CMK (cell line): ENCODE data around the gene SLC6A13.
"Not testable (repeated sequence)": the region's sequence is repeated elsewhere in the genome, so short reads cannot be mapped to it uniquely, and the experiment has no call there.

ENCODE experiments used
- DNase-seq: peaks from one replicate; pipeline ENCODE4 v3.0.0-alpha.2; 2010; ENCODE audit warnings: low read depth

SLC6A13 gene

DNA sequence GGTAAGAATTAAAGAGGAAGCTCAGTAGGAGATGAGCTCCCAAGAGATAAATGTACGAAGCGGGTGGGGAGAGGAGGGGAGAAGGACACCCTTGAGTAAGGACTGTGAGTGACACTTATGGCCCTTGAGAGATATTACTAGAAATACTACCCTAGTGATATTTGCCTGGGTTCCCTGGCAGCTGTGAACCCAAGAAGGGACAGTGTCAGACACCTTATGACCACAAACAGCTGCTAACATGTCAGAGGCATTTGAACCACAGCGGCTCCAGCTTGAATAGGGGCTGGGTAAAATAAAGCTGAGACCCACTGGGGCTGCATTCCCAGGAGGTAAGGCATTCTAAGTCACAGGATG, 29.0 kb downstream of the SLC6A13 start:
- no peak for DNase-seq

DNA sequence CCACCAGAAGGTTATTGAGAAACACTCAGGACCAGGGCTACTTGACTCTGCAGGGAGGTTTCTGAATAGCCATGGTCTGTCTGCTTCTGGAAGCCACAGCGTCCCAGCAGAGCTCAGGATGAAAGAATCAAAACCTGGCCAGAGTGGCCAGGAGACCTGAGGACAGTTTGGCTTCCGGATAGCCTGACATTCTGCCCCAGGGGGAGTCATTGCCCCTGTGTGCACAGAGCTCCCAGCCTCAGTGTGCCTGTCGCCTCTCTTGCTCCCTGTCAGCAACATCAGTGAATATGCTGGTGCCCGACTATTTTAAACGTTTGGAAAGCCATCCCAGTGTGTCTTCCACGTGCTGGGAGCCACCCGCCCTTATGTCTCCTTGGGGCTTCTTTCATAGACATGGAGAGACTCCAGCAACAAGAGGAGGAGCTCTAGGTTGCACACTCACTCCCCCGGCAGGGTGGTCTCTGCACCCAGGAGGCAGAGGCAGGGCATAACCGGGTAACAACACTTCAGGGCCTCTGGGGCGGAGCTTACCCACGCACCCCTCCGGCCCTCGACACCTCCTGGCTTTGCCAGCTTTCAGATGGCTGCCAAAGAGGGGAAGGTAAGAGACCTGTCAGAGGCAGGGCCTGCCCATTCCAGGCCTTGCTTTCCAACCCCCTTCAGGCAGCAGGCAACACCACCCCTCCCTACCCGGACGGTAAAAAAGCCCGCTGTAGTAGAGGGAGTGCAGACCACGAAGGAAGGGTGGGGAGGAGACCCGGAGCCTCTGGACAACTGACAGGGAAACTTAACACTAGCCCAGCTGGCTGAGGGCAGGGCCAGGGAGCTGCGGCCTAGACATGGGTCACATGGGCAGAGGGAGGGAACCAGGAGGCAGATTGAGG, 29.7 kb downstream of the SLC6A13 start:
- DNase-seq, result peak; percentile 36

GRCh38 chr12:230925-231671, 31.5 kb downstream of the SLC6A13 start:
- DNase-seq, result no peak

- no peak for DNase-seq
Observed at GRCh38 chr12:229441-230191, 33.0 kb downstream of the SLC6A13 start.

DNA sequence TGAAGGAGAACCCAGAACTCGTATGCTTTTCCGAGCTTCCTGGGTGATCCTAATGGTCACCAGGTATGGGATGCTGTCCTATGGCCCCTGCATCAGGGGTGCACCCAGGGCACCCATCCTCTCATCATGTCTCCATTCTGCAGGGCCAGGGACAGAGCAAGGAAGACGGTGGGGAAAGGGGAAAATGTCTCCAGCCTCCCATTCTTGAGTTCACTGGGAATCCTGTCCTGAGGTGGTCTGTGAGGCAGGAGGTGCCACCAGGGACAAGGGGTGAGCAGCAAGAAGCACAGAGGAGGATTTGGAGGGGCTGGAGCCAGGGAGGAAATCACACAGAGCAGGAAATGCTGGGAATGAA, 33.8 kb downstream of the SLC6A13 start:
- no peak for DNase-seq

DNA sequence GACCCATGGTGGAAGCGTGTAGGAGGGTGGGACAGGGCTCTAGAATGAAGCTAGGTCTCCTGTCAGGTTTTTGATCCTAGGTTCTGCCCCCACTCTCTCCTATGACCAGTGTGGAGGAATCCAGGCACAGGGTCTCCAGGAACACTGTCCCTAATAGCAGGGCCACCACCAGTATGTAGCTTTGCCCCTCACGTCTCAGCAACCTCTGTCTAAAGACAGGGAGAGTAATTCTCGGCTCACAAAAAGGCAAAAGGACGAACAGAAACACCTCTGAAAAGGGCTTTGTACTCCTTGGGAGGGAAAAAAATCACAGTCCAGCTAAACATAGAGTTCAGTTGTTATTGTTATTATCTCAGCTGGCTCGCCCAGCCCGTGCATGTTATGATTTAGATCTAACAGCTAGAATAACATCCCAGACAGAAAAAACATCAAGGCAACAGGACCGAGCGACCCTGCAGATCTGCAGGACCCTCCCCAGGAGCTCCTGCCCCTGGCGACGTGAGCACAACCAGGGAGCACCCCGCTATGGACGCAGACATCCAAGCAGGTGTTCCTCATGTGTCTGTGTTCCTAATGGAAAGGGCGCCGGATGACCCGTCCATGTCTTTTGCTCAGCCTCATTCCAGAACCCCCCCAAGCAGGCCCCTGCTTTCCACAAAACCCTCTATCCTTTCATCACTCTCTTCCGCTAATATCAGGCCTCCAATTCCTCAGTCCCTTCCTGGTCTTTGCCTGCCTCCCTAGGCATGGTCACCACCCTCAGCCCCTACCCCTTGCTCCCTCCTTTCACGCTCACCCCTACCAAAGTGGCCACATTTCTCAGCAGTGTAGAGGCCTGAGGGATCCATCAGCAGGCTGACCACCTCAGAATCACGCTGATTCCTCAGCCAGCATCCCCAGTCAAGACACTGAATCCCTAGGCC, 34.5 kb downstream of the SLC6A13 start:
- DNase-seq, result no peak

DNA sequence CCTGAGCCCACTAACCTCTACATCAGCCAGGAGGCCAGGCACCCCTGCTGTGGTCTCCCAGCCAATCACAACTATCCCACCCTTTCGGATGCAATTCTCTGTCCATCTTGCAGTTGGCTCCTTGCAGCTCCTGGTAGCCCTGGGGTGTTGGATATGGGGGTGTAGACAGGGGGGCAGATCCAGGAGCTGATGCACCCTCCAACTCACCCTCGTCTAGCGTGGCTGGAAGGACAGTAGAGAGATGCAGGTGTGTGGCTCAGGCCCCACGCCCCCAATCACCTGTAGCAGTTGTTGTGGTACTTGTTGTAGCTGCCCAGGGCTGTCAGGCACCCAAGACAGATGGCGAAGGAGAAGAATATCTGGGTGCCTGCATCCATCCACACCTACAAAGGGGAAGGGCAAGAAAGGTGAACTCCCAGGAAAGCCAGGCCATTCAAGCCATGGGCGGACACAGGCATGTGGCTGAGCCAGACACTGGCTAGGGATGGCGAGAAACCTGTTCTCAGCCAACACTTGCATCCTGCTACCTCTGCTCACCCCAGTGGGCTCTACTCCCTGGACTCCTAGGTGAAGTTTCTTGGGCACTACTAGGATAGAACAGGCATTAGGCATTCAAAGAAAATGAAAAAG, 35.2 kb downstream of the SLC6A13 start:
- DNase-seq, result no peak

- no peak for DNase-seq
Observed at GRCh38 chr12:226401-226800, 36.2 kb downstream of the SLC6A13 start.

GRCh38 chr12:225012-225411, 37.6 kb downstream of the SLC6A13 start:
- no peak for DNase-seq

DNA sequence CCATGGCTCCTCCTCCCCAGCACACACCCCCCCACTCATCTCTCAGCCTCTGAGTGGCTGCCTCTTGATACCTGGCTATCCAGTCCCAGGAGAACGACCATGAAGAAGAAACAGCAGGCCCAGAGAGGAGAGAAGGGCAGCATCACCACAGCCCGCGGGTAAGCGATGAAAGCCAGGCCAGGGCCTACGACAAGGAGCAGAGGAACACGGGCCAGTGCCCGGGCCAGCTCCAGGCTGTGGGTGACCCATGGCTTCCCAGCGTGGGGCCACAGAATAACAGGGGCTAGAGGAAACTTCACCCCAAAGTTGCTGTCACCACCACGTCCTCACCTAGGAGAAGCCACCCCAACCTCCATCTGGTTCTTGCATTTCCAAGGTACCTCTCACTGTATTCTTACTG, 38.3 kb downstream of the SLC6A13 start:
- no peak for DNase-seq

DNA sequence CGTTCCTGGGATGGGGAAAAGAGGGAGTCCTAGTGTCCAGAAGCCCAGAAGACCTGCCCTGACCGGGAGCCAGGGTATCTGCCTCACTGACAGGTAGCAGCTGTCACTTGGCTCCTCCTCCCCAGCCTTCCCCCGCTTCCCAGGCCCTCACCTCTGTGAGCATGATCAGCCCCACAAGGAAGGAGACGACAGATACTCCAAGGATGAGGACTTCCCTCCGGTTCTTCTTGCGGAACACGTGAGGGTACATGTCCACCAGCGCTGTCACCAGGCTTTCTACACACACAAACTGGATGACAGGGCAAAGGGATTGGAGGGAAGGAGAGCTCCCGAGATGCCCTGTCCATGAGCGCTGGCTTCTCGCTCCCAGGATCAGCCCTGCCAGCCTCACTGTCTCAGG, 38.8 kb downstream of the SLC6A13 start:
- no peak for DNase-seq

DNA sequence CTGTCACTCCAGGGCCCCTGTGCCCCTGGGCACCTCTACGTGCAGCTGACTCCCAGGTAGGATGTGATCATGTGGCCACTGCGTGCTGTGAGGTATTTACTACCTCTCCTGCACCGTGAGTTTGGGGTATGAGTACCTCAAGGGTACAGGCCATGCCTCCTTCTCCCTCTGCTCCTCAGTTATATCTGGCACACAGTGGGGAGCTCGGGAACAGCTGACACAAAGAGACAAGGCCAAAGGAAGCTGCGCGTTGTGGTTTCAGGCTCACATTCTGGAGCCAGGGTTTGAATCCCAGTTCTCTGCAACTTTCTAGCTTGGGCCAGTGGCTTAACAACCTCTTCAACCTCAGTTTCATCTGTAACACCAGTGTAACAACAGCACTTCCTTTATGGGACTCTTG, 40.9 kb downstream of the SLC6A13 start:
- DNase-seq, result no peak

DNA sequence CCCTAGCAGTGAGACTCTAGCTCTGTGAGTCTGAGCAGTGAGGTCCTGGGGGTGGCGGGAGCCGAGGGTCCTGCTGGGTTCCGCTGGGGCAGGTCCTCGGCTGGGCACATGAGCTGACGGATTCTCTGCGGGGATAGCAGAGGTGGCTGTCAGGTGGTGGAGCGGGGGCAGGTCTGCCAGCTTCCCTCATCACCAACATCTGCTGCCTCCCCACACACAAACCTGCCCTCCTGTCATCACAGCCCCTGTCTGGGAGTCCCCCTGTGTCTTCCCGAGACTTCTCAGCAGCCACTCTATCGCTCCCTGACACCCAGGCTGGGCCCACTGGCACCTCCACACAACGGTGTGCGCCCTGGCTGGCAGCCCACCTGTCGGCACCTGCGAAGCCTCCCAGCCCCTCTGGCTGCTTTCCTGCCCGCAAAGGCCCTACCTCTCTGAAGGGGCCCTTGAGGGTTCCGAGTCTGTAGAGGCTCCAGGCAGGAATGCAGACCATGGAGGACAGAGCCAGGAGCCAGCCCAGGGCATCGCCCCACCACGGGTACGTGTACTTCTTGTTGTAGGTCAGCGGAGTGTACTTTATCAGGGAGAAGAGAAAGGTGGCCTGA, 41.6 kb downstream of the SLC6A13 start:
- DNase-seq, result no peak

GRCh38 chr12:220491-220890, 42.1 kb downstream of the SLC6A13 start:
- no peak for DNase-seq

GRCh38 chr12:219891-220352, 42.7 kb downstream of the SLC6A13 start:
- DNase-seq, result peak; percentile 69

DNA sequence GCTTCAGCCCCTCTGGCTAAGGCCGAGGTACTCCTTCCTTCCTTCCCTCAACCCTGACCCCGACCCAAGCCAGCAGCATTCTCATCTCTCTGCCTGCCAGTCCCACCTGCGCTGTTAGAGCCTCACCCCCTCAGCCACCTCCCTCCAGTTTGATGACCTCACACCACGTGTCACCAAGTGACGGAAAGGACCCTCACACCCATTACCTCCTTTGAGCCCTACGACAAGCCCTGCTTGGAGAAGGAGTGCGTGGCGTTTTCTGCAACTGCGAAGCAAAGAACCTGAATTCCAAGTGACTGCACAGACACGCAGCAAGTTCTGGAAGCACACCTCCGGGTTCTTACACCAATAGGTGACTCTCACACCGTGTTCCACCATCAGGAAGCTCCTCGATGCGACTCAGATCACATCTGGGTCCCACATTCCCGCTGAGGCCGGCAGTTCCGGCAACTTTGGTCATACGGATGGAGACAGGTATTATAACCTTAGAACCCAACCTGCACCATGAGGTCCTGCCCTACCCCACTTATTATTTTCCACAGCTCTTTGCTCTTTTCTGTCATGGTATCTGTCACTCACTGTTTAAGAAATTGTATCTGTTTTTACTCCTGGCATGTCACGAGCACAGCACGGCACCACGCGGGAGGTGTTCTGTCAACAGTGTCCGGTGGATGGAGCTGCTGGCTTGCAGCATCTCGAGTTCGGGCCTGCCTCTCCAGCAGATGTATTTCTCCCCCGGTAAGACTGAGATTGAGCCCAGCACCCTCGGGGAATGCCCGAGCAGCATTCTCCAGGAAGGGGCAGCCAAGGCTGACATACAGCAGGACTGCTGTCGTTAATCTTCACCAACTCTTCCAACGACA, 43.7 kb downstream of the SLC6A13 start:
- DNase-seq, result no peak

DNA sequence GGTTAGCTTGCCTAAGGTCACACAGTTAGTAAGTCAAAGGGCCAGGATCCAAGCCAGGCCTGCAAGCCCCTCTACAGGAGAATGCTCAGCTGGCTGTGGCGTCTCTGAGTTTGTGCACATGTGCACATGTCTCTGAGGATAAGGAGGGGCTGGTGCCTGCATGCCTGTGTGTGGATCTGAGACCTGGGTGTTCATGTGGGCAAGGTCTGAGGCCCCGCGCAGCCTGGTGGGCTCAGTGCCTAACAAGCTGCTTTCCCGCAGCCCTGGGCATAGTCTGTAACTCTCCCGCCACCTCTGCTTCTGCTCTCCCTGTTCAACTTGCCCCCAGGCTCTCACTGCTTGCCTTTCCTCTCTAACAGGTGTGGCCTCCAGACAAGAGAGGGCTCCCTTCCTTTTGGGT, 44.4 kb downstream of the SLC6A13 start:
- no peak for DNase-seq

- DNase-seq, result not testable (repeated sequence)
Observed at GRCh38 chr12:217029-217428, 45.6 kb downstream of the SLC6A13 start.

DNA sequence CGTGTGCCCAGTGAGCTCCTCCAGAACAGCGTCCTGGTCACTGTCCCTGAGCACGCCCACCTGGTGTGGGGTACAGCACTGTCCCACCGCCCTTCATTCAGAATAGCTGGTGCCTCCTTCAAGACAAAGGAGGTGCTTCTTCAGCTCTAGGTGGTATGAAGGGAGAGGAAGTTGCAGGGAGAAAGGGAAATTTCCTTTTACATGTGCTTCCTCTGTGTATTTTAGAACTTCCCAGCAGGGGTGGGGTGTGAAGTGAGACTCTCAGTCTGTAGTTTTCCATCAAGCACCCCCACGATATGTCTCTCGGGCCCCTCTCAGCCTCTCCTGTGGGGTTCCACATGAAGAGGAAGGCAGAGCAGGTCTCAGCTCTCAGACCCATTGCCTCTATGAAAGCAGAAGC, 47.5 kb downstream of the SLC6A13 start:
- DNase-seq, result no peak
